ENCODE measurements around the gene CNNM3. TPM values are rescaled to one million over a fixed set of nuclear protein-coding genes. Genes with fewer than 3 reads are reported as not detected.

The CNNM3 gene
- total RNA-seq, 1 experiment from 2014 or later, result 7.0 TPM

DNA sequence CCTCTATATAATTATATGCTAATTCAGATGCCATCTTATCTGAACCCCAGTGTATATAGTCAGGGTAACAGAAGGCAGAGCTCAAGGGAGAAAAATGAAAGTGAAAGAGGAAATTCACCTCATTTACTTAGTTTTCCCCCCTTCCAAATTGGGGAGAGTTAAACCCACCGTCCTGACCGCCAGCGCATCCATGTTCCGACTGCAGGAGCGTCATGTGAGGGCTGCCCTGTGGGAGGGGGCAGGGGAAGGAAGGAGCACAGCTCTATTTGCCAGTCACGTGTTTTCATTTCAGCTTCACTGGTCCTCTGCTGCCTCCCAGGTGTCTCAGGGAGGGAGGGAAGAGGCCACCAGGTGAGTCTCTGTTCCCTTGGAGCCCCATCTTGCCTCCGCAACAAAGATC is 42.1 kb upstream of the CNNM3 start:
- Histone ChIP-seq H2AFZ (ENCODE audit: low read length) (peak overlapping the region; percentile 96), H3K79me2 (ENCODE audit: low read length) (0 out of 2 replicates have a peak, but pooled peaks cover 7% of the 10 kb centered on the region), H3K27ac (ENCODE audit: low read length) (peak overlapping the region; percentile 65), H3K9ac (ENCODE audit: low read length) (peak overlapping the region; percentile 72), H3K4me1 (ENCODE audit: low read length) (peaks cover 31% of the 10 kb centered on the region), H3K4me3 (ENCODE audit: low read length) (peak overlapping the region; percentile 74), H3K36me3 (ENCODE audit: insufficient read depth, low read length) (no peaks in the 10 kb centered on the region), H3K9me2 (replicated peaks; ENCODE audit: insufficient read depth, low read length) (no peaks in the 10 kb centered on the region), H4K20me1 (ENCODE audit: insufficient read depth, low read depth, low read length) (no peaks in the 10 kb centered on the region), H3K4me2 (ENCODE audit: low read depth, low read length, poor library complexity, severe bottlenecking) (peak overlapping the region; percentile 90), H3K9me3 (ENCODE audit: low read length) (no peaks in the 10 kb centered on the region), H3K27me3 (ENCODE audit: low read length) (no peaks in the 10 kb centered on the region)
- DNase-seq, result peak; percentile 86

DNA sequence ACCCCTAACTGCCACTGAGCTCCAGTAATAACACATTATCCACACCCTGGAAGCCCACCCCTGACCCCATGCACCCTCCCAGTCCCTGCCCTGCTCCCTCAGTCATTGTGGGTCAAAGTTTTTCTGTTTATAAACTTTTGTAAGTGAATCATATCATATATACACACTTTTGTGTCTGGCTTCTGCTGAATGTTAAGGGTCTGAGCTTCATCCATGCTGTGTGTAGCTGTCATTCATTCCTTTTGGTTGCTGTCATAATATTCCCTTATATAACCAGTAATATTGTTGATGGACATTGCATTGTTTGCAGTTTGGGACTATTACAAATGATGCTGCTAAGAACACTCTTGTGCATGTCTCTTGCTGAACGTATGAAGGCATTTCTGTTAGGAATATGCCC is 40.9 kb upstream of the CNNM3 start:
- no peaks in the 10 kb centered on the region for H3K27me3 ChIP-seq (ENCODE audit: low read length)
- no peak overlapping the region for H3K27ac ChIP-seq (ENCODE audit: low read length)
- H3K4me2 ChIP-seq (ENCODE audit: low read depth, low read length, poor library complexity, severe bottlenecking), result no peak overlapping the region
- DNase-seq, result no peak
- H2AFZ ChIP-seq (ENCODE audit: low read length), result no peak overlapping the region
- peaks cover 31% of the 10 kb centered on the region for H3K4me1 ChIP-seq (ENCODE audit: low read length)
- H3K79me2 ChIP-seq (ENCODE audit: low read length), result 0 out of 2 replicates have a peak, but pooled peaks cover 5% of the 10 kb centered on the region
- H3K9me2 ChIP-seq (replicated peaks; ENCODE audit: insufficient read depth, low read length), result no peaks in the 10 kb centered on the region
- no peak overlapping the region for H3K9ac ChIP-seq (ENCODE audit: low read length)
- no peaks in the 10 kb centered on the region for H4K20me1 ChIP-seq (ENCODE audit: insufficient read depth, low read depth, low read length)
- H3K9me3 ChIP-seq (ENCODE audit: low read length), result no peaks in the 10 kb centered on the region
- no peak overlapping the region for H3K4me3 ChIP-seq (ENCODE audit: low read length)
- H3K36me3 ChIP-seq (ENCODE audit: insufficient read depth, low read length), result no peaks in the 10 kb centered on the region

DNA sequence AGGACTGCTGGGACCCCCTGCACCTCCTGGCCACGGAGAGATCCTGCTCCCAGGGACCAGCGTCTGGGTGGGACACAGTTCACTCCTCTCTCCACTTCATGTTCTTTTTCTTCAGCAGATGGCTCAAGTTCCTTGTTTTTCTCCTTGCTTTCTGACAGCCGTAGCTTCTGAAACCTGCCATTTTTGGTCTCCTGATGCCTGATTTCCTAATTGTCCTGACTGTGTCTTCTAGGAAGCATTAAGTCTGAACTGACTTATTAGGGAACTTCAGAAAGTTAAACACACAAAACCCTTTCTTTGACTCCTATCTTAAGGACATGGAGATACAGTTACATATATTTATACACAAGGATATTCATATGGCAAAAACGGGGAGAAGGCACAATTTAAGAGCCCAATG is 32.7 kb upstream of the CNNM3 start:
- Histone ChIP-seq H4K20me1 (ENCODE audit: insufficient read depth, low read depth, low read length) (no peaks in the 10 kb centered on the region), H3K27ac (ENCODE audit: low read length) (no peak overlapping the region), H3K27me3 (ENCODE audit: low read length) (no peaks in the 10 kb centered on the region), H2AFZ (ENCODE audit: low read length) (no peak overlapping the region), H3K4me3 (ENCODE audit: low read length) (no peak overlapping the region), H3K4me1 (ENCODE audit: low read length) (no peaks in the 10 kb centered on the region), H3K36me3 (ENCODE audit: insufficient read depth, low read length) (no peaks in the 10 kb centered on the region), H3K9ac (ENCODE audit: low read length) (no peak overlapping the region), H3K9me3 (ENCODE audit: low read length) (no peaks in the 10 kb centered on the region), H3K79me2 (ENCODE audit: low read length) (no peaks in the 10 kb centered on the region), H3K4me2 (ENCODE audit: low read depth, low read length, poor library complexity, severe bottlenecking) (no peak overlapping the region), H3K9me2 (replicated peaks; ENCODE audit: insufficient read depth, low read length) (no peaks in the 10 kb centered on the region)
- no peak for DNase-seq

DNA sequence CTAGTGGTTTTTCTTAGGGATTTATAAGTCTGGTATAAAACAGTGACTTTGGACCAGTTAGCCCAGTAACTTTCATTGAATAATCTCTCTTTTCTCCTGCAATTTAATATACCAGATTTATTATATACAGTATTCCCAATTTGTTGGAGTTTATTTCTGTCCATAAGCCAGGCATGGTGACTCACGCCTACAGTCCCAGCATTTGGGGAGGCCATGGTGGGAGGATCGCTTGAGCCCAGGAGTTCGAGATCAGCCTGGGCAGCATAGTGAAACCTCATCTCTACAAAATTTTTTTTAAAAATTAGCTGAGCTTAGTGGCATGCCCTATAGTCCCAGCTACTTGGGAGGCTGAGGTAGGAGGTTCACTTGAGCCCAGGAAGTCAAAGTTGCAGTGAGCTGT is 28.7 kb upstream of the CNNM3 start:
- Histone ChIP-seq H3K4me3 (ENCODE audit: low read length) (no peak overlapping the region), H3K4me2 (ENCODE audit: low read depth, low read length, poor library complexity, severe bottlenecking) (no peak overlapping the region), H3K36me3 (ENCODE audit: insufficient read depth, low read length) (no peaks in the 10 kb centered on the region), H3K4me1 (ENCODE audit: low read length) (no peaks in the 10 kb centered on the region), H3K9ac (ENCODE audit: low read length) (no peak overlapping the region), H3K79me2 (ENCODE audit: low read length) (no peaks in the 10 kb centered on the region), H4K20me1 (ENCODE audit: insufficient read depth, low read depth, low read length) (no peaks in the 10 kb centered on the region), H3K9me2 (replicated peaks; ENCODE audit: insufficient read depth, low read length) (no peaks in the 10 kb centered on the region), H3K9me3 (ENCODE audit: low read length) (no peaks in the 10 kb centered on the region), H2AFZ (ENCODE audit: low read length) (no peak overlapping the region), H3K27me3 (ENCODE audit: low read length) (no peaks in the 10 kb centered on the region), H3K27ac (ENCODE audit: low read length) (no peak overlapping the region)
- DNase-seq, result no peak

DNA sequence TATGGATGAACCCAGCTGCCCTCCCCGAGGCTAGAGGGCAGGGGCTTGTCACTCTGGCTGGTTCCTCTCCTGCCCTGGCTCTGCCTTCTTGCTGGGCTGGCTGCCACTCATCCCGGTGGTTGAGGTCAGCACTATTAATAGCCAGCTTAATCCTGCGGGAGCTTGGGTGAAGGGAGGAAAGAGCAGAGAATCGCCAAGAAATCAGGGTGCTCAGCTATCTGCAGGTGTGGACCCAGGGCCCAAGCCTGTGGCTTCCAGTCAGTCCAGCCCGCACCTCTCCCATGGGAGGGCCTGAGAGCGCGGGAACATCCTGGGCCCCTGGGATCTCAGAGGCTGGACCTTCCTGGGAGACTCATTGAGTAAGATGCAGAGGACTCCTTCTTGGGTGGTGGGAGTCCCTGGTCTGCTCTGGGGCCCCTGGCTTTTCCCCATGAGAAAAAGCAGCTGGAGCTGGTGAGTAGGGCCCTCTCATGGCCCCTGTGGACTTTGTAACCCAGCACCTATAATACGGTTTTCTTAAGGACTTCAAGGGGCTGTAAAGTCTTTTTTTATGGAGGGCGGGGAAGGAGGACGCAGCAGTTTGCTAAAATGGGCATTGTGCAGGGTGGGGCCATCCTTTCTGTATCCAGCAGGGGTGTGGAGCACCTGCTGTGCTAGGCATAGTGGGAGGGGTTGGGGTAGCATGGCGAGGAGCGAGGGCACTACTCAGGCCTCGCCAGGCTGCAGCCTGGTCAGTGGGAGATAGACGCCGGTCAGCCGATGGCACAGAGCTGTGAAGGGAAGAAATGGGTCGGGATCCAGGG is 27.4 kb upstream of the CNNM3 start:
- Histone ChIP-seq H3K27ac (ENCODE audit: low read length) (no peak overlapping the region), H2AFZ (ENCODE audit: low read length) (no peak overlapping the region), H3K27me3 (ENCODE audit: low read length) (no peaks in the 10 kb centered on the region), H3K36me3 (ENCODE audit: insufficient read depth, low read length) (no peaks in the 10 kb centered on the region), H3K4me1 (ENCODE audit: low read length) (no peaks in the 10 kb centered on the region), H3K4me2 (ENCODE audit: low read depth, low read length, poor library complexity, severe bottlenecking) (no peak overlapping the region), H3K79me2 (ENCODE audit: low read length) (no peaks in the 10 kb centered on the region), H4K20me1 (ENCODE audit: insufficient read depth, low read depth, low read length) (no peaks in the 10 kb centered on the region), H3K4me3 (ENCODE audit: low read length) (no peak overlapping the region), H3K9ac (ENCODE audit: low read length) (no peak overlapping the region), H3K9me3 (ENCODE audit: low read length) (no peaks in the 10 kb centered on the region), H3K9me2 (replicated peaks; ENCODE audit: insufficient read depth, low read length) (no peaks in the 10 kb centered on the region)
- no peak for DNase-seq

DNA sequence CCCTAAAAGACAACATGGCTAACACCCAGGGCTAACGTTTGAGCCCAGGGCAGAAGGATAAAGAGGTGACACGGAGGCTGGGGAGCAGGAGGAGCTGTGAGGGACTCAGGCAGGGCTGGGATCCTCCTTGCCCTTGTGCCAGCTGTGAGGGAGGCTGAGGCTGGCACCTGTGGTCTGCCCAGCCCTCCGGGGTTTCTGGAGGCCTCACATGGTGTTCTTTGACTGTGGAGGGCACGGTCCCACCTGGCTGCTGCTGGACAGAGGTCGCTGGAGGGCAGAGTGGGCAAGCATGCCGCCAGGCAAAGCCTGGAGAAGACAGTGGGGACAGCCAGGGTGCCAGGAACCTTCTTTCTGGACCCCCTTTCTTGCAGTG is 26.8 kb upstream of the CNNM3 start:
- Histone ChIP-seq H3K4me3 (ENCODE audit: low read length) (no peak overlapping the region), H3K9ac (ENCODE audit: low read length) (no peak overlapping the region), H3K36me3 (ENCODE audit: insufficient read depth, low read length) (no peaks in the 10 kb centered on the region), H4K20me1 (ENCODE audit: insufficient read depth, low read depth, low read length) (no peaks in the 10 kb centered on the region), H3K4me2 (ENCODE audit: low read depth, low read length, poor library complexity, severe bottlenecking) (no peak overlapping the region), H3K79me2 (ENCODE audit: low read length) (no peaks in the 10 kb centered on the region), H2AFZ (ENCODE audit: low read length) (no peak overlapping the region), H3K27ac (ENCODE audit: low read length) (no peak overlapping the region), H3K27me3 (ENCODE audit: low read length) (no peaks in the 10 kb centered on the region), H3K4me1 (ENCODE audit: low read length) (no peaks in the 10 kb centered on the region), H3K9me3 (ENCODE audit: low read length) (no peaks in the 10 kb centered on the region), H3K9me2 (replicated peaks; ENCODE audit: insufficient read depth, low read length) (no peaks in the 10 kb centered on the region)
- no peak for DNase-seq

DNA sequence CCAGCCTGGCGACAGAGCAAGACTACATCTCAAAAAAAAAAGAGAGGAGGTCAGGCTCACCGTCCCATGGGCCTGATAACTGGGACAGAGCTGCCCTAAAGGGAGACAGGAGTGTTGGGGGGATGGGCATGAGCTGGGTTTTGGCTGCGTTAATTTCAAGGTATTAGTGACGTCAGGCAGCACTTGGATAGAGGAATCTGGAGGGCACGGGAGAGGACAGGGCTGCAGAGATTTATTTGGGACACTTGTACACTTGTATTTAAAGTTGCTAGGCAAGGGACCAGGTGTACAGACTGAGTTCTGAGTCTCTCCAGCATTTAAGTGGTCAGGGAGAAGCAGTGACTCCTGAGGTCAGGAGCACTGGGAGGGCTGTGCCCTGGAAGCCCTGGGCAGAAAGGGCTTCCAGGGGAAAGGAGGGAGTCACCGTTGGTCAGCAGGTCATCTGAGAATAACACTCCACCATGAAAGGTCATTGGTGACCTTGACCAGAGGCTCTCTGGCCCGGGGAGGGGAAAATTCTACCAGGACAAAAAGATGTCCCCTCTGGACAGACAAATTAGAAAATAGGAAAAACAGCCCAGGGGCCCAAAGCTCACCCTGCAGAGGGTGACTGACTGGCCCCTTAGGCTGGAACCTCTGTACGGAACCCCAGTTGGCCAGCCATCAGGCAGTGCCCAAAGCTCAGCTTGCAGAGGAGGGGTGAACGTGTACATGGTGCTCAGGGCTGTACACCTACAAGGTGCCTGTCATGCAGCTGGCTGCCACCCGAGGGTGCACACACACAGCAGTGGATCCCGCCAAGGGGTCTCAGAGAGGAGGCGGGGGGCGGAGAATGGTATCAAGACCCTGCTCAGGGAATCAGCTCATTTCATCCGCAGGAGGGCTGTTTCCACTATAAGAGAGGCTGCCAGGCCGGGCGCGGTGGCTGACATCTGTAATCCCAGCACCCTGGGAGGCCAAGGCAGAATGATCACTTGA is 23.0 kb upstream of the CNNM3 start:
- H3K4me3 ChIP-seq (ENCODE audit: low read length), result no peak overlapping the region
- H3K4me1 ChIP-seq (ENCODE audit: low read length), result no peaks in the 10 kb centered on the region
- H4K20me1 ChIP-seq (ENCODE audit: insufficient read depth, low read depth, low read length), result no peaks in the 10 kb centered on the region
- H3K27ac ChIP-seq (ENCODE audit: low read length), result no peak overlapping the region
- no peak overlapping the region for H3K9ac ChIP-seq (ENCODE audit: low read length)
- H2AFZ ChIP-seq (ENCODE audit: low read length), result no peak overlapping the region
- H3K9me3 ChIP-seq (ENCODE audit: low read length), result no peaks in the 10 kb centered on the region
- H3K4me2 ChIP-seq (ENCODE audit: low read depth, low read length, poor library complexity, severe bottlenecking), result no peak overlapping the region
- no peaks in the 10 kb centered on the region for H3K79me2 ChIP-seq (ENCODE audit: low read length)
- no peaks in the 10 kb centered on the region for H3K36me3 ChIP-seq (ENCODE audit: insufficient read depth, low read length)
- H3K27me3 ChIP-seq (ENCODE audit: low read length), result no peaks in the 10 kb centered on the region
- no peak for DNase-seq
- no peaks in the 10 kb centered on the region for H3K9me2 ChIP-seq (replicated peaks; ENCODE audit: insufficient read depth, low read length)

DNA sequence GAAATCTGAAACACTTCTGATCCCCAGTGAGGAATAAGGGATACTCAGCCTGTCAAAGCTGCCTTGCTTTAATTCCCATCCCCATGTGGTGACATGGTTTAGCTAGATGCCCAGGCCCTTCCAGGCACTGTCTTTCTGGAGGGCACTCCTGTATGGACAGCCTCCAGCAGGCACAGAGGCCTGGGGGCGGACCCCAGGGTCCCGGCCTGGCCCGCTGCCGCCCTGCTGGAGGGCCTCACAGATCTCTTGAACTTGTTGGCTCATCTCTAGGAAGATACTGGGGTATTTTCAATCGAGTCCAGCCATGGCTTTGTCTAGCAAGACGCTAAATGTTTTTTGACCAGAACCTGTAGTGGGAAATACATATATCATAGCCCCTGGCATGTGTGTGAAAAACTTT is 21.0 kb upstream of the CNNM3 start:
- no peak overlapping the region for H2AFZ ChIP-seq (ENCODE audit: low read length)
- no peaks in the 10 kb centered on the region for H3K27me3 ChIP-seq (ENCODE audit: low read length)
- no peaks in the 10 kb centered on the region for H3K79me2 ChIP-seq (ENCODE audit: low read length)
- no peak overlapping the region for H3K9ac ChIP-seq (ENCODE audit: low read length)
- no peak overlapping the region for H3K27ac ChIP-seq (ENCODE audit: low read length)
- no peak overlapping the region for H3K4me2 ChIP-seq (ENCODE audit: low read depth, low read length, poor library complexity, severe bottlenecking)
- DNase-seq, result no peak
- no peaks in the 10 kb centered on the region; the same call in 1 of the 2 replicates for H3K4me1 ChIP-seq (ENCODE audit: low read length)
- H3K9me2 ChIP-seq (replicated peaks; ENCODE audit: insufficient read depth, low read length), result no peaks in the 10 kb centered on the region
- no peaks in the 10 kb centered on the region for H4K20me1 ChIP-seq (ENCODE audit: insufficient read depth, low read depth, low read length)
- H3K36me3 ChIP-seq (ENCODE audit: insufficient read depth, low read length), result no peaks in the 10 kb centered on the region
- H3K4me3 ChIP-seq (ENCODE audit: low read length), result no peak overlapping the region
- no peaks in the 10 kb centered on the region for H3K9me3 ChIP-seq (ENCODE audit: low read length)
